HG03575 (cell line): Measurements from ENCODE around the gene PTGS2.

Experiments
- ATAC-seq: cut with Tn5 transposase; IDR thresholded peaks from one replicate; pipeline ENCODE4 v1.9.1; 2021; ENCODE audit not compliant: unreplicated experiment, insufficient number of reproducible peaks, low FRiP score; ENCODE audit errors: extremely low read depth

PTGS2 gene

DNA sequence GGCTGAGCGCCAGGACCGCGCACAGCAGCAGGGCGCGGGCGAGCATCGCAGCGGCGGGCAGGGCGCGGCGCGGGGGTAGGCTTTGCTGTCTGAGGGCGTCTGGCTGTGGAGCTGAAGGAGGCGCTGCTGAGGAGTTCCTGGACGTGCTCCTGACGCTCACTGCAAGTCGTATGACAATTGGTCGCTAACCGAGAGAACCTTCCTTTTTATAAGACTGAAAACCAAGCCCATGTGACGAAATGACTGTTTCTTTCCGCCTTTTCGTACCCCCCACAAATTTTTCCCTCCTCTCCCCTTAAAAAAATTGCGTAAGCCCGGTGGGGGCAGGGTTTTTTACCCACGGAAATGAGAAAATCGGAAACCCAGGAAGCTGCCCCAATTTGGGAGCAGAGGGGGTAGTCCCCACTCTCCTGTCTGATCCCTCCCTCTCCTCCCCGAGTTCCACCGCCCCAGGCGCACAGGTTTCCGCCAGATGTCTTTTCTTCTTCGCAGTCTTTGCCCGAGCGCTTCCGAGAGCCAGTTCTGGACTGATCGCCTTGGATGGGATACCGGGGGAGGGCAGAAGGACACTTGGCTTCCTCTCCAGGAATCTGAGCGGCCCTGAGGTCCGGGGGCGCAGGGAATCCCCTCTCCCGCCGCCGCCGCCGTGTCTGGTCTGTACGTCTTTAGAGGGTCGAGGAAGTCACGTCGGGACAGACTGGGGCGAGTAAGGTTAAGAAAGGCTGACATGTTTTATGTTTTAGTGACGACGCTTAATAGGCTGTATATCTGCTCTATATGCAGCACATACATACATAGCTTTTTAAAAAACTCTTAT is at the start of gene PTGS2:
TSS of gene PTGS2 (minus strand) at position 179 of the 817 bp plus-strand sequence. CDS start at position 46, 133 bp downstream.
- ATAC-seq, result no peak

DNA sequence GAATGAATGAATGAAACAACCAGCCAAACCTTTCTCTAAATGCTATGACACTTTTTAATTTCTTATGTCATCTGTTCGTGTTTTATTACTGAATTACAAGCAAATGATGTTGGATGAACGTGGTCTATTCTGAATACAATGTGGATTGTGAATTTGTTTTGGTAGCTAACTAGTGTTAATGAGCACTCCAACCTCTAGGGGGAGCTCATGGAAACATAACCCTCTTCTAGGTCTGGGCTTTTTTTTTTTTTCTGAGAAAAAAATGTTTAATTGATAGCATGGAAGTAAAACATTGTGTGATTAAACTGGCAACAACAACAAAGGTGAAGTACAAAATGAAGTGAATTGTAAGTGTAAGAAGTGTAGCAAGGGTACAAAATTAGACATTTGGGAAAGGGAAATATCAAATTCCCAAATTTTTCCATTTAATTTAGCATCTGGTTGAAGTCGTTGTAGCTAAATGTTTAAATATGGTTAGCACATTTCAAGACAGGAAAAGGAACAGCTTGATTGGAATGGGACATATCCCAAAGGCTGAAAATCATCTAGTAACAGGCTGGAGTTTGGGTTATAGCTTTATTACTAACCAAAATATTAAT is 42.6 kb upstream of the PTGS2 start:
- peak; percentile 79 for ATAC-seq

DNA sequence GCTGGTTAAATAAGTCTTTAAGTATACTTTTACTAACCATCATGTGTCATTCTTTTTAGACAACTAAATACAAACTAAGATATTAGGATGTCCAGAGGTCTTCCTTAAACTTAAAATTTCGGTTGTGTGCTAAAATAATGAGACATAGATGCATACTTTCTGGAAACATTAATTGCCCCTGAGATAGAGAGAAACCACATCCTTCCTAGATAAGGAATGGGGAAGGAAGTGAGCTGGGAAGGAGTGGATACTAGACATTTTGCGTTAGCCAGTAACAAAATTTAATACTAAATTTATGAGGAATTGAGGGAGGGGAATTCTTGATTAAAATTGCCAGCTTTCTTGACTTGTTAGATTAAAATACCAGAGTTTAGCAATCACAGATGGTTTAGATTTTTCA is 37.1 kb upstream of the PTGS2 start:
- no peak for ATAC-seq

DNA sequence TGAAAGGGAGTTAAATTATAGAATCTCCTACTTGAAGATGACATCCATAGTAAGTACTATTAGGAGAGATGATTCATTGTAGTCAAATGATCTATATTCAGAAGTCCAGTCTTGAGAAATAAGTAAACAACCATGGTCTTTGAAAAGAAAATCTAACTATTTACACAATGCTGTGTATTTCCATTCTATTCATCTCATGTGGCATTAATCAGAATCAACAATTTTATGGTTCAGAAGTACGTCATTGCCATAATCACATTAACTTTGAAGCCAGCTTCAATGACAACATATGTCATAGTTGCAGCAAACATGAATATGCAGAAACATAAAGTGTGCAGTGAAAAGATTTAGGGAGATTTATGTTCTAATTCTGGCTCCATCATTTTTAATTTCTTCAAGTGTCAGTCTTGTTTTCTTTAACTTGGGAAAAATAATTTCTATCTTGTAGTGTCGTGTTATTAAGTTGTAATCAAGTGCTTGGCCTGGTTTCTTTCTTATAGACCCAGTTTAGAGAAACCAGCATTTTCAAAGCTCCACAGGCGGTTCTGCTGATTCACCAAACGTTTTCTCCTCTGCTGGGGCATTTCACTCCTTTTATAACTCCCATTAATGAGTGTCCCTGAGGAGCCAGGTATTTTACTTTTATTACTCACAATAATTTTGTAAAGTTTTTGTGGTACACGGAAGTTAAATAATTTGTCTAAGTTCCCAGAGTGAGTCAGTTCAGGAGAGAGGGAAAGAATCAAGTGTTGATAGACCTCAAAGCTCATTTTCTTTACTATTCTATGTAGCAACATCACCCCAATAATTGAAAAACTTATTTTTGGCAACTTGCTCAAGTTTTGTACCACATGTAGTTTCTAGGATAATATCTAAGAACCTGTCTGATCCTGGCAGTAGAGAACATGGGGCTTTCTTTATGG is 35.9 kb upstream of the PTGS2 start:
- ATAC-seq, result no peak

DNA sequence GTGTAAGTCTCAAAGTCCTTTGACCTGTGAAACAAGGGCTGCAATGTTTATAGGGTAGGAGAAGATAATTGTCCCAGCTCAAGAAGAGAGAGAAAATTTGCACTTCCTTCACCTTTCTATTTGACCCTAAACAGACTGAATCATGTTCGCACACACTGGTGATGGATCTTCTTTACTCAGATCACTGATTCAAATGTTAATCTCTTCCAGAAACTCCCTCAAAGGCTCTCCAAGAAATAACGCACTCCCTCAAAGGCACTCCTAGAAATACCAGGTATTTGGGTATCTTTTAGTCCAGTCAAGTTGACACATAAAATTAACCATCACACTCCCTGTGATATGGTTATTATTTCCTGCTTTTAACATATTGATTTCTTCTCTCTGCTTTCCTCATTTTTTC is 30.5 kb upstream of the PTGS2 start:
- ATAC-seq, result no peak

DNA sequence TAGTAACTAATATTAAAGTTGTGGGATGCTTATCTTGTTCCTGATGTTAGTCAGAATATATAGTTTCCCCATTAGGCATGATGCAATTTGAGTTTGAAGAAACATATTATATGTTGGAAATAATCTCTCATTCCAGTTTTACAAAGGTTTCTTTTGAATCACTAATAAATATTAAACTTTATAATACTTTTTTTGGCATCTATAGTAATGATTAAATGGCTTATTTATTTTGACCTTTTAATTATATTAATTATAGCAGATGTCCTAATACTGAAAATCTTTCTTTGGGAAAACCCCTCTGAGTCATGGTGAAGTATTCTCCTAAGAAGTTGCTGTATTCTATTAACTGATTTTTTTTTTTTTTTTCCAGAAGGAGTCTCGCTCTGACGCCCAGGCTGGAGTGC is 28.5 kb upstream of the PTGS2 start:
- no peak for ATAC-seq

DNA sequence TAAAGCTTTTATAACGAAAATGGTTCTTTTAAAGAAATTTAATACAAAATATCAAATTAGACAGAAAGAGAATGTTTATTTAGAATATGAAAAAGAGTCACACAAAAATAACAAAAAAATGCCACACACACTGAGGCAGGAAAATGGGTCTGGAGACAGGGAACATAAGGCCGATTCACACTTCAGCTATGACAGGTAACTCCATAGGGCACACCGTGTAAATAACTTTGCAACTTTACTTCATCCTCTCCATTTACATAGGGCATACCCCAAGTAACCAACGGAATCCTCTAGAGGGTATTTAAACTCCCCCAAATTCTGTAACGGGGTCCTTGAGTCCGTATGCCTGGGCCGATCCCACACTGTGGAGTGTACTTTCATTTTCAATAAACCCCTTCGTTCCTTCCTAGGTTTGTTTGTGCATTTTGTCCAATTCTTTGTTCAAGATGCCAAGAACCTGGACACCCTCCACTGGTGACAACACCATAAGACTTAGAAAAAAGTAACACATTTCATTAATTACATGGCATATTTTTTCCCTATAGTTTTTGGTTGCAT is 23.1 kb upstream of the PTGS2 start:
- ATAC-seq, result no peak

DNA sequence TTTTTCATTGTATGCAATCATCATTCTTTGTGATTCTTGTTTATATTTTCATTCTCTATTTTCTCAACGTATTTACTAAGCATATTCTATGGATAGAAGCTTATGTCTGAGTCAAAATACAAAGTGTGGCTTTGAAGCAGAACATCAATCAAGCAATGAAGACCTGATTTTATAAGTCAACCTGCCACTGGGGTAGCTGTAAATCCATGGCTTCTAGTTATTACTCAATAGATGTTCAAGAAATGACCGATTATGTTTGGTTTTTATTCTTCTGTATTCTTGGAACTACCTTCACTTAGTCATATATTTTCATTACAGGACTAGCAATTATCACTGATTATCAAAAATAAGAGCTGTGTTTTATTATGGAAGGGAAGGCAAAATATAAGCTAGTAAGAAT is 20.5 kb upstream of the PTGS2 start:
- ATAC-seq, result no peak

DNA sequence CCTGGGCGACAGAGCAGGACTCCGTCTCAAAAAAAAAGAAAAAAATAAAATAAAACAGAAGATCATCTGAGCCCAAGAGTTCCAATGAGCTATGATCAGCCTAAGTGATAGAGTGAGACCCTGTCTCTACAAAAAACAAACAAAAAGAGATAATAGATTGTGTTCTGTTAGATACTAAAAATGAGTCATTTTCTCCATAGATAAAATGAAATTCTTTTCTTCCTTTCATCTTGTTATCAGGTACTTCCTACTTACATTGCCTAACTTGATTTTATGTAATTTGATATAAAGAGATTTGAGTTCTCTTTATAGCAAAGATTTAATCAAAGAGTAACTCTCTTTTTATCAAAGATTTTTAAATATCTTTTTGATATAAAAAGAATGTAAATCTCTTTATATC is 19.3 kb upstream of the PTGS2 start:
- ATAC-seq, result no peak

DNA sequence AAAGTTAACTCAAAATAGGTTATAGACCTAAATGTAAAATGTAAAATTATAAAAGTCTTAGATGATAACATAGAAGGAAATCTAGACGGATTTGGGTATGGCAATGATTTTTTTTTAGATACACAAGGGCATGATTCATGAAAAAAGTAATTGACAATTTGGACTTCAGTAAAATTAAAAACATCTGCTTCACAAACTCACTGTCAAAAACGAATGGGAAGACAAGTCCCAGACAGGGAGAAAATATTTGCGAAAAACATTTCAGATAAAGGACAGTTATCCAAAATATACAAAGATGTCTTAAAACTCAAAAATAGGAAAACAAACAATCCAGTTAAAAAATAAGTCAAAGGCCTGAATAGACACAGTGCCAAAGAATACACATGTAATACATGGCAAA is 9.7 kb upstream of the PTGS2 start:
- ATAC-seq, result no peak

DNA sequence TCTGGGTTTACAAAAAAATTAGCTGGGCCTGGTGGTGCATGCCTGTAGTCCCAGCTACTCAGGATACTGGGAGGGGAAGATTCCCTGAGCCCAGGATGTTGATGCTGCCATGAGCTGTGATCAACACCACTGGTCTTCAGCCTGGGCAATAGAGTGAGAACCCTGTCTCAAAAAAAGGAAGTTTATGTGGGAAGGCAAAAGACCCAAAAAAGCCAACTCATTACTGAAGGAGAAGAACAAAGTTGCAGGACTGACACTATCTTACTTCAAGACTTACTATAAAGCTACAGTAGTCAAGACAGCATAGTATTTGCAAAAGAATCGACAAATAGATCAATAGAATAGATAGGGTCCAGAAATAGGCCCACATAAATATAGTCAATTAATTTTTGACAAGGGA is 9.2 kb upstream of the PTGS2 start:
- no peak for ATAC-seq

DNA sequence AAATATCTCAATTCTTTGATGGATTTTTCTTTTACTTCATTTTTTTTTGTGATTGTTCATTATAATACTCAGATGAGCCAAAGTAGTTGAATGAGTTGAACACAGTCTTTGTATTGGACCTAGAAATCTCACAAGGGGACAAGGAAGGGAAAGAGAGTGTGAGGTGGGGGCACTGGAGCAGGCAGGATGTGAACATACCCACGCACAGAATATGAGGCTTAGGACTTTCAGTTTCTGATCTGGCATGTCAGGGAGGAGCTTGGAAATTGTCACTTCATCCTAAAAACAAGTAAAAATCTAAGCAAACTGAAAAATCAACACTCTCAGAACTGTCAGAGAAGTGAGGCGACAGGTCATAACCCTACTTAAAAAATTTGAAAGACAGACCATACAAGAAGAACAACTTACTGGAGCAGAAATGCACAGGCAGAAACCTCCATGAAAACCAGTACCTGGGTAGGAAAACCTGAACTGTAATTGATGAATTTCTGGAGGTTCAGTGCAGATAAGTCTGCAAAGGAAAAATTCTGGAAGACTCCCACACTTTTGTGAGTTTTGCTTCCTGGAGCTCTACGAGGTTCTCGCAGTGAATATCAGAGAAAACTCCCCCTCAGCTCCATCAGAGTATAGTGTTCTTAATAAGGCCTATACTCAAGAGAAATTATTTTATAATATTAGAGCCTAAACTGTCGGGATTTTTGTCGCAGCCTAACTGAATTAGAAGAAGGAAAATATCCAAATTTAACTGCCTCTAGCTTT is 3.6 kb upstream of the PTGS2 start:
- no peak for ATAC-seq

DNA sequence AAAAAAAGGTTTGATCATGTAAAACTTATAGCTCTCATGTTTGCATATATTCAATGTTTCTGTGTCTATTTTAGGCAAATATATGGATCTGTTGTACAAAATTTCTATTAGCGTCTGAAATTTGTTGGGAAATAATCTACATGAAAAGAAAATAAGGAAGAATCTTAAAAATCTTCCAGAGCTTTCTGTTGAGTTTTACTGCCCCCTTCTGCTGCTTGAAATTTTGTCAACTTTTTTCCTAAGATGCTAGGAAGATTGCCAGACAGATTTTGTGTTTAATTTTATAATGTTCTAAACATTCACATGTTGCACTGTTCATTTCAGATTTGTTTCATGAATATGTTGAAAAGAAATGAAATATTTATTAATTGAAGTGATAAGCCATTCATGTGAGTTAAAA is 2.5 kb upstream of the PTGS2 start:
- ATAC-seq, result no peak

DNA sequence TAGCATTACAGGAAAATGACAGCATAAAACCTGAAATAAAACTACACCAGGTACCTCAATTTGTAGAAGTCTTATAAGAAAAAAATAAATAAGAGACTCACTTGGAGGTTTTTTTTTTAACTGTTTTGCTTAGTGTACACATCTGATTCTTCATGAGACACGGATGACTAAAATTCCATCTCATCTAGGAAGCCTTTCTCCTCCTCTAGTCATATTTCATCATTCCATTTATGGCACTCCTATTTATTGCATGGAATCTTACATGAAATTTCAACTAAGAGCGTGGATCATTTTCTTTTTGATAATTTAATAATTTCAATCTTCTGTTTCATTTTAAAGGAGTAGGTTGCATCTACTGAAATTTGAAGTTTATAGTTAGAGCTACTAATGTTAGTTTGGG is 1.6 kb upstream of the PTGS2 start:
- ATAC-seq, result no peak

DNA sequence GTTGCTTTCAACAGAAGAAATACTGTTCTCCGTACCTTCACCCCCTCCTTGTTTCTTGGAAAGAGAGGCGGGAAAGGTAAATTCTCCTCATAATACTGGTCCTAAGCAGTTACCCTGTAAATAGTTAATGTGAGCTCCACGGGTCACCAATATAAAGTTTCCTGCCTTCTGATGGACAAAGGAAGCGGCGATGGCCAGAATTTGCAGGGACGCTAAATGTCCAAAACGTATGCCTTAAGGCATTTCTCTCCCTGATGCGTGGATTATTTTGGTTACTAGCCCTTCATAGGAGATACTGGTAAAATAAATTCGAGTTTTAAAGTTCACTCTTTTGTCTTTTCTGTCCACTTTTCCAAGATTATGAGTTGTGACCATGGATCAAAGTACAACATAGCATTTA is 898 bp upstream of the PTGS2 start:
- no peak for ATAC-seq

DNA sequence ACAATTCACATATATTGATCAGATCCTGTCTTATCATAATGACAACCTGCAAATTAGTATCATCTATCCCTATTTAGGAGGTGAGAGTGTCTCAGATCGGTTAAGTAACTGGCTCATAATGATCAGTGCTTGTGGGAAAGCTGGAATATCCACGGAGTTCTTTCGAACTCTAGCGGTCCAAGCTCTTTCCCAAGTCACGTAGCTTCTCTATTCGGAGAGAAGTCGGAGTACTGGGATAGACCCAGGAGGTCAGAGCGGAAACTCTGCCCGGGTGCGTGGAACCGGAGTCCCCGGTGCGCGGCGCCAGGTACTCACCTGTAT is 339 bp downstream of the PTGS2 start:
- ATAC-seq, result no peak

DNA sequence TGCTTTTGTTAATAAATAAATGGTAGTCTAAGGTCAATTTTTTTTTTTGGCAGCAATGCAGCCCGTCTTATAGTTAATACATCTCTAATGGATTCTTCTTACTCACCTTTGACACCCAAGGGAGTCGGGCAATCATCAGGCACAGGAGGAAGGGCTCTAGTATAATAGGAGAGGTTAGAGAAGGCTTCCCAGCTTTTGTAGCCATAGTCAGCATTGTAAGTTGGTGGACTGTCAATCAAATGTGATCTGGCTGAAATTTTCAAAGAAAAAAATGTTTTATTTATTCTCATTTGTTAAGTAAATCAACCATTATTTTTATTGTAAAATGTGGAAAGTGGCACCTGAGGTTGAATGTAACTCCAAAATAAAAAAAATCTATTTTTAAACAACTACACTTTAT is 2.1 kb downstream of the PTGS2 start:
- ATAC-seq, result no peak

DNA sequence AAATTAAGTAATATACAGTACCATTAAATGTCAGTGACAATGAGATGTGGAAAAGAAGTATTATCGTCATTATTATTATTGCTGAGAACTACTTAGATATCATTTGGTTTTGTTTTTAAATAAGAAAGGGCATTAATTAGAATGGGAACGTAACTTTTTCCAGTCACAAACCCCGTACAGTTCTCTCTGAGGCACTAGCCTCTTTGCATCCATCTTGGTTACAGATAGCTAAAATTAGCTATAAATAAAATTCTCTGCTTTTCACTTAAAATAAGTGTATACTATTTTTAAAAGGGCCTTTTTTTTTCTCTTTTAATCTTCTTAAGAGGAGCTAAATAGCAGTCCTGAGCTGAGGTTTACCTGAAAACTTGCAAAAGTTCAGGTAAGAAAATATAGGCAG is 7.6 kb downstream of the PTGS2 start:
- no peak for ATAC-seq

DNA sequence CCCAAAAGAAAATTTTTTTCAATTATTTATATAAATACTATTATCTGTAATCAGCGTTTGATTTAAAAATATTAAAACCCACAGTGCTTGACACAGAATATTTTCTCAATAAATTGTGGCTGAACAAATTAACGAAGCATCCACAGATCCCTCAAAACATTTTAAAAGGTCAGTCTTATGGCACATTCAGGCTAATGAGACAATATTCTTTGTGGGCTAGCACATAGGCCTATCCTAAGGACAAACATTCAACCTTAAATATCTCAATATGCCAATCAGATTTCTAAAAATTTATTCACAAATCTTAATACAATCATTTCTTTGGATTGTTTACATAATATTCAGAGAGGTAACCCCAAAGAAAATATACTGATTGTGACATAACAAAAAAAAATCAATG is 8.1 kb downstream of the PTGS2 start:
- no peak for ATAC-seq
